Hematopoietic multipotent progenitor cell treated with erythropoietin and hydrocortisone succinate and interleukin-3 and kit ligand, for 17 days (in vitro differentiated cells): ENCODE results near the gene C1D.

ENCODE experiments used
- DNase-seq: peaks from one replicate; pipeline ENCODE4 v3.0.0-alpha.2; 2015; ENCODE audit warnings: low spot score

C1D gene

GRCh38 chr2:68057658-68058396 lies 5.0 kb downstream of the C1D start:
- no peak for DNase-seq

GRCh38 chr2:68052717-68053422 lies 9.9 kb downstream of the C1D start:
- no peak for DNase-seq

- DNase-seq, result no peak
Measured at GRCh38 chr2:68050353-68050752, 12.5 kb downstream of the C1D start.

GRCh38 chr2:68046642-68047240 lies 16.1 kb downstream of the C1D start:
- DNase-seq, result no peak

- no peak for DNase-seq
Measured at GRCh38 chr2:68046224-68046623, 16.6 kb downstream of the C1D start.

- DNase-seq, result no peak
Measured at GRCh38 chr2:68045342-68045741, 17.5 kb downstream of the C1D start.

- DNase-seq, result no peak
Measured at GRCh38 chr2:68044099-68044498, 18.7 kb downstream of the C1D start.

- no peak for DNase-seq
Measured at GRCh38 chr2:68043695-68044094, 19.1 kb downstream of the C1D start.

- DNase-seq, result no peak
Measured at GRCh38 chr2:68043032-68043431, 19.8 kb downstream of the C1D start.

- DNase-seq, result no peak
Measured at GRCh38 chr2:68041704-68042245, 21.0 kb downstream of the C1D start.

GRCh38 chr2:68040078-68040477 lies 22.7 kb downstream of the C1D start:
- DNase-seq, result no peak

GRCh38 chr2:68039317-68039716 lies 23.5 kb downstream of the C1D start:
- no peak for DNase-seq

- no peak for DNase-seq
Measured at GRCh38 chr2:68032702-68033101, 30.1 kb downstream of the C1D start.

- peak; percentile 48 for DNase-seq
Measured at GRCh38 chr2:68031542-68032160, 31.2 kb downstream of the C1D start.

GRCh38 chr2:68031043-68031442 lies 31.8 kb downstream of the C1D start:
- DNase-seq, result no peak

- no peak for DNase-seq
Measured at GRCh38 chr2:68030529-68030928, 32.3 kb downstream of the C1D start.

GRCh38 chr2:68027959-68028358 lies 34.8 kb downstream of the C1D start:
- DNase-seq, result no peak

GRCh38 chr2:68024450-68024849 lies 38.4 kb downstream of the C1D start:
- DNase-seq, result no peak

GRCh38 chr2:68023904-68024303 lies 38.9 kb downstream of the C1D start:
- DNase-seq, result no peak

GRCh38 chr2:68018727-68019126 lies 44.1 kb downstream of the C1D start:
- DNase-seq, result no peak

- DNase-seq, result no peak
Measured at GRCh38 chr2:68009526-68009925, 53.3 kb downstream of the C1D start.

GRCh38 chr2:68000170-68000825 lies 62.5 kb downstream of the C1D start:
- no peak for DNase-seq
